ENCODE measurements around the gene TLCD4.
"Not testable (repeated sequence)": the region's sequence is repeated elsewhere in the genome, so short reads cannot be mapped to it uniquely, and the experiment has no call there.

The TLCD4 gene

GRCh38 chr1:95117207-95118066 is at the start of gene TLCD4:
Gene TLCD4, plus strand, starts transcription at chr1:95117355. Its CDS starts 26,547 bp downstream, at chr1:95143902.
- DNase-seq: no peak

- DNase-seq: no peak
Measured at GRCh38 chr1:95067568-95067967, 49.6 kb upstream of the TLCD4 start.

- DNase-seq: no peak
Measured at GRCh38 chr1:95068956-95069709, 48.0 kb upstream of the TLCD4 start.

GRCh38 chr1:95069710-95070093 is 47.5 kb upstream of the TLCD4 start:
- no peak for DNase-seq

GRCh38 chr1:95071539-95071938 is 45.6 kb upstream of the TLCD4 start:
- DNase-seq: no peak

GRCh38 chr1:95072117-95072516 is 45.0 kb upstream of the TLCD4 start:
- DNase-seq: no peak

- DNase-seq: peak; percentile 47
Measured at GRCh38 chr1:95072532-95073419, 44.4 kb upstream of the TLCD4 start, which contains the start of gene ALG14. Gene ALG14, minus strand, starts transcription at chr1:95072951. Its CDS starts 53 bp downstream, at chr1:95072898.

GRCh38 chr1:95073446-95073845 is 43.7 kb upstream of the TLCD4 start:
- no peak for DNase-seq

- DNase-seq: no peak
Measured at GRCh38 chr1:95076034-95076433, 41.1 kb upstream of the TLCD4 start.

- no peak for DNase-seq
Measured at GRCh38 chr1:95080446-95080845, 36.7 kb upstream of the TLCD4 start.

GRCh38 chr1:95080879-95081278 is 36.3 kb upstream of the TLCD4 start:
- no peak for DNase-seq

- no peak for DNase-seq
Measured at GRCh38 chr1:95084317-95085176, 32.6 kb upstream of the TLCD4 start.

- no peak for DNase-seq
Measured at GRCh38 chr1:95085376-95085775, 31.8 kb upstream of the TLCD4 start.

- DNase-seq: peak; percentile 6
Measured at GRCh38 chr1:95086949-95087533, 30.1 kb upstream of the TLCD4 start.

GRCh38 chr1:95088303-95088702 is 28.9 kb upstream of the TLCD4 start:
- no peak for DNase-seq

GRCh38 chr1:95089650-95090287 is 27.4 kb upstream of the TLCD4 start:
- no peak for DNase-seq

- DNase-seq: not testable (repeated sequence)
Measured at GRCh38 chr1:95091290-95091689, 25.9 kb upstream of the TLCD4 start.

- DNase-seq: not testable (repeated sequence)
Measured at GRCh38 chr1:95092891-95093290, 24.3 kb upstream of the TLCD4 start.

- no peak for DNase-seq
Measured at GRCh38 chr1:95093296-95093695, 23.9 kb upstream of the TLCD4 start.

- DNase-seq: no peak
Measured at GRCh38 chr1:95094923-95095322, 22.2 kb upstream of the TLCD4 start.

GRCh38 chr1:95095833-95096217 is 21.3 kb upstream of the TLCD4 start:
- DNase-seq: no peak

Measured in GOT3 (cell line).